ENCODE measurements around the gene PHF21B.

PHF21B gene

GRCh38 chr22:44917372-44918165, 92.2 kb downstream of the PHF21B start:
- DNase-seq (ENCODE audit: low spot score) = no peak
- TF ChIP-seq CTCF (IDR thresholded peaks at IDR 0.05; ENCODE audit: extremely low read depth, missing control alignments) = no peak

GRCh38 chr22:44916281-44917231, 93.2 kb downstream of the PHF21B start:
- TF ChIP-seq CTCF (IDR thresholded peaks at IDR 0.05; ENCODE audit: extremely low read depth, missing control alignments) = no peak
- DNase-seq (ENCODE audit: low spot score) = no peak

- no peak for TF ChIP-seq CTCF (IDR thresholded peaks at IDR 0.05; ENCODE audit: extremely low read depth, missing control alignments)
- no peak for DNase-seq (ENCODE audit: low spot score)
Observed at GRCh38 chr22:44915441-44915840, 94.4 kb downstream of the PHF21B start.

- TF ChIP-seq CTCF (IDR thresholded peaks at IDR 0.05; ENCODE audit: extremely low read depth, missing control alignments) = no peak
- no peak for DNase-seq (ENCODE audit: low spot score)
Observed at GRCh38 chr22:44914026-44914721, 95.6 kb downstream of the PHF21B start.

- no peak for TF ChIP-seq CTCF (IDR thresholded peaks at IDR 0.05; ENCODE audit: extremely low read depth, missing control alignments)
- no peak for DNase-seq (ENCODE audit: low spot score)
Observed at GRCh38 chr22:44913198-44913983, 96.4 kb downstream of the PHF21B start.

- DNase-seq (ENCODE audit: low spot score) = no peak
- TF ChIP-seq CTCF (IDR thresholded peaks at IDR 0.05; ENCODE audit: extremely low read depth, missing control alignments) = no peak
Observed at GRCh38 chr22:44909241-44909640, 100.6 kb downstream of the PHF21B start.

Measured in GM20000 (cell line).